Liver (tissue), 3 donors: ENCODE measurements around the gene AK5.

ENCODE experiments used
- CTCF ChIP-seq: fragments of 150-350 bp; IDR thresholded peaks from 2 replicates; pipeline ENCODE4 v1.5.1; 2017; ENCODE audit warnings: improper control_type of control experiment, low read depth, low read length; ENCODE audit not compliant: missing input control
- EGR1 ChIP-seq, 2 donors: IDR thresholded peaks; 2 replicates each; pipeline ENCODE4 v1.6.1; 2016 to 2018; ENCODE audit warnings: antibody characterized with exemption in 2 of 2, low read depth in 2 of 2
- GABPA ChIP-seq, 2 donors: IDR thresholded peaks in 1 of 2; conservative IDR thresholded peaks in 1 of 2; 2 replicates each; pipeline ENCODE4 v1.6.1; 2016; ENCODE audit warnings: antibody characterized with exemption in 2 of 2, mild to moderate bottlenecking in 1 of 2, moderate library complexity in 1 of 2
- JUND ChIP-seq, 2 donors: IDR thresholded peaks; 2 replicates each; pipeline ENCODE4 v1.6.1; 2016; ENCODE audit warnings: antibody characterized with exemption in 2 of 2
- NR2F2 ChIP-seq: IDR thresholded peaks from 2 replicates; pipeline ENCODE4 v1.6.1; 2016; ENCODE audit warnings: antibody characterized with exemption
- RAD21 ChIP-seq, 2 donors: IDR thresholded peaks; 2 replicates each; pipeline ENCODE4 v1.6.1; 2016; ENCODE audit warnings: antibody characterized with exemption in 2 of 2, mild to moderate bottlenecking in 2 of 2
- SP1 ChIP-seq: IDR thresholded peaks from 2 replicates; pipeline ENCODE4 v1.6.1; 2018; ENCODE audit warnings: antibody characterized with exemption, mild to moderate bottlenecking
- TAF1 ChIP-seq: conservative IDR thresholded peaks from 2 replicates; pipeline ENCODE4 v1.6.1; 2016; ENCODE audit warnings: antibody characterized with exemption, mild to moderate bottlenecking
- YY1 ChIP-seq: IDR thresholded peaks from 2 replicates; pipeline ENCODE4 v1.6.1; 2016; ENCODE audit warnings: antibody characterized with exemption, mild to moderate bottlenecking
- TF ChIP-seq, protein P1 (sequence below): IDR thresholded peaks from 2 replicates; pipeline ENCODE4 v1.6.1; 2016; ENCODE audit warnings: antibody characterized with exemption
- TF ChIP-seq, protein P2 (sequence below): IDR thresholded peaks from 2 replicates; pipeline ENCODE4 v1.6.1; 2016; ENCODE audit warnings: antibody characterized with exemption, mild to moderate bottlenecking
- TF ChIP-seq, protein P3 (sequence below): IDR thresholded peaks from 2 replicates; pipeline ENCODE4 v1.6.1; 2016; ENCODE audit warnings: antibody characterized with exemption
- donor health status: healthy.
- donor health status: healthy.

DNA sequence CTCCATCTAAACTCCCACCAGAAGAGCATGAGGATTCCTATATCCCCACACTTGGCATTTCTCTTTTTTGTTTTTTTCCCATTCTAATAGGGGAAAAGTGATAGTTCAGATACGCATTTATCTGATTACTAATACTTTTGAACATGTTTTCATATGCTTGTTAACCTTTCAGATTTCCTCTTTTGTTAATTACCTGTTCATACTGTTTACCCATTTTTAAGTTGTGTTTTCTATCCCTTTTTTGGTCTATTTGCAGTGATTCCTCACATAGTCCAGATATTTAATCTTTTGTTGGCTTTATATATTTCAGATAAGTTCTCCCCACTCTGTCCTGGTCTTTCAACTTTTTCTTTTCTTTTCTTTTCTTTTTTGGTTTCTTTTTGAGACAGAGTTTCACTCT is 49.0 kb upstream of the AK5 start:
- TF ChIP-seq CTCF (no peak), TAF1 (no peak), EGR1 (IDR thresholded peaks at IDR 0.05; ENCODE audit: low read depth in 2 of 2) (no peak), GABPA (IDR thresholded peaks at IDR 0.05 in 1 of 2, conservative IDR thresholded peaks at IDR 0.05 in 1 of 2) (no peak), JUND (IDR thresholded peaks at IDR 0.05) (no peak), NR2F2 (no peak), YY1 (no peak), SP1 (no peak), RAD21 (IDR thresholded peaks at IDR 0.05) (no peak)
- TF ChIP-seq, protein P1, sequence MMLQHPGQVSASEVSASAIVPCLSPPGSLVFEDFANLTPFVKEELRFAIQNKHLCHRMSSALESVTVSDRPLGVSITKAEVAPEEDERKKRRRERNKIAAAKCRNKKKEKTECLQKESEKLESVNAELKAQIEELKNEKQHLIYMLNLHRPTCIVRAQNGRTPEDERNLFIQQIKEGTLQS, result no peak
- TF ChIP-seq, protein P2, sequence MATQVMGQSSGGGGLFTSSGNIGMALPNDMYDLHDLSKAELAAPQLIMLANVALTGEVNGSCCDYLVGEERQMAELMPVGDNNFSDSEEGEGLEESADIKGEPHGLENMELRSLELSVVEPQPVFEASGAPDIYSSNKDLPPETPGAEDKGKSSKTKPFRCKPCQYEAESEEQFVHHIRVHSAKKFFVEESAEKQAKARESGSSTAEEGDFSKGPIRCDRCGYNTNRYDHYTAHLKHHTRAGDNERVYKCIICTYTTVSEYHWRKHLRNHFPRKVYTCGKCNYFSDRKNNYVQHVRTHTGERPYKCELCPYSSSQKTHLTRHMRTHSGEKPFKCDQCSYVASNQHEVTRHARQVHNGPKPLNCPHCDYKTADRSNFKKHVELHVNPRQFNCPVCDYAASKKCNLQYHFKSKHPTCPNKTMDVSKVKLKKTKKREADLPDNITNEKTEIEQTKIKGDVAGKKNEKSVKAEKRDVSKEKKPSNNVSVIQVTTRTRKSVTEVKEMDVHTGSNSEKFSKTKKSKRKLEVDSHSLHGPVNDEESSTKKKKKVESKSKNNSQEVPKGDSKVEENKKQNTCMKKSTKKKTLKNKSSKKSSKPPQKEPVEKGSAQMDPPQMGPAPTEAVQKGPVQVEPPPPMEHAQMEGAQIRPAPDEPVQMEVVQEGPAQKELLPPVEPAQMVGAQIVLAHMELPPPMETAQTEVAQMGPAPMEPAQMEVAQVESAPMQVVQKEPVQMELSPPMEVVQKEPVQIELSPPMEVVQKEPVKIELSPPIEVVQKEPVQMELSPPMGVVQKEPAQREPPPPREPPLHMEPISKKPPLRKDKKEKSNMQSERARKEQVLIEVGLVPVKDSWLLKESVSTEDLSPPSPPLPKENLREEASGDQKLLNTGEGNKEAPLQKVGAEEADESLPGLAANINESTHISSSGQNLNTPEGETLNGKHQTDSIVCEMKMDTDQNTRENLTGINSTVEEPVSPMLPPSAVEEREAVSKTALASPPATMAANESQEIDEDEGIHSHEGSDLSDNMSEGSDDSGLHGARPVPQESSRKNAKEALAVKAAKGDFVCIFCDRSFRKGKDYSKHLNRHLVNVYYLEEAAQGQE, result no peak
- TF ChIP-seq, protein P3, sequence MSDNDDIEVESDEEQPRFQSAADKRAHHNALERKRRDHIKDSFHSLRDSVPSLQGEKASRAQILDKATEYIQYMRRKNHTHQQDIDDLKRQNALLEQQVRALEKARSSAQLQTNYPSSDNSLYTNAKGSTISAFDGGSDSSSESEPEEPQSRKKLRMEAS, result no peak
